K562 (cell line): ENCODE data around the gene NTRK1. TPM values are rescaled to one million over a fixed set of nuclear protein-coding genes. Genes with fewer than 3 reads are reported as not detected.
A peak's percentile ranks its signal among the peaks of the same experiment; 100 is the strongest.

Experiments used
- ATAC-seq: fragments of 200-7000 bp; cut with Tn5 transposase; 3 replicates; pipeline ENCODE4 v1.9.1; 2020; ENCODE audit warnings: moderate library complexity
- BruUV-seq: library from RNA; stranded (reverse); fragments of 400-500 nt; replicated peaks from 2 replicates; lab custom pipeline; 2021; lab: Mats Ljungman, UMichigan
- CTCF ChIA-PET: fragments of 300-600 bp; formaldehyde crosslinking; extraction: SDS; loops from one replicate; lab custom pipeline; 2021; ENCODE audit warnings: low intra/inter-chr PET ratio; lab: Yijun Ruan, JAX
- POLR2A ChIA-PET: fragments of 300-600, 350-650 bp; sonication (Branson Sonifier 250); formaldehyde crosslinking; extraction: SDS; loops from one replicate; lab custom pipeline; 2021; ENCODE audit warnings: antibody characterized with exemption, inconsistent platforms; lab: Yijun Ruan, JAX
- DNase-seq, 4 experiments: peaks; one replicate each; pipeline versions ENCODE4 v3.0.0 to v3.0.0-alpha.2; 2011 to 2018; ENCODE audit warnings: low spot score in 3 of 4, mixed read lengths in 3 of 4; ENCODE audit errors: extremely low read depth in 1 of 4
- FAIRE-seq: peaks from 2 replicates; lab custom pipeline; 2011; peaks lifted over from hg19 to GRCh38; lab: Jason Lieb, UNC
- H2AFZ ChIP-seq: 2 replicates; pipeline ENCODE4 v1.6.0; 2011; ENCODE audit warnings: low read depth, low read length, control low read depth, inconsistent platforms
- H3K27ac ChIP-seq: fragments of 200-600 bp; 3 replicates; pipeline ENCODE4 v1.8.0; 2011; ENCODE audit warnings: low read depth, mild to moderate bottlenecking, control low read depth, inconsistent platforms, low read length, moderate library complexity, mixed read lengths; ENCODE audit errors: extremely low read depth
- H3K27me3 ChIP-seq, 2 experiments: fragments of 300-600 bp in 1 of 2; 2 replicates in 1 of 2; 3 replicates in 1 of 2; pipeline versions ENCODE4 v1.6.0 to v1.8.0; 2011; ENCODE audit warnings: inconsistent platforms in 2 of 2, low read length in 2 of 2, mild to moderate bottlenecking in 1 of 2, mixed read lengths in 1 of 2, moderate library complexity in 1 of 2; ENCODE audit not compliant: control insufficient read depth in 2 of 2, insufficient read depth in 2 of 2
- H3K36me3 ChIP-seq: fragments of 300-600 bp; 3 replicates; pipeline ENCODE4 v1.8.0; 2011; ENCODE audit warnings: mild to moderate bottlenecking, low read length, inconsistent platforms; ENCODE audit not compliant: control insufficient read depth, insufficient read depth
- H3K4me1 ChIP-seq, 2 experiments: fragments of 200-600 bp in 1 of 2; replicated peaks in 1 of 2; 2 replicates in 1 of 2; 3 replicates in 1 of 2; pipeline versions ENCODE4 v1.5.1 to v1.8.0; 2011; ENCODE audit warnings: inconsistent platforms in 2 of 2, low read length in 2 of 2, mild to moderate bottlenecking in 1 of 2, mixed read lengths in 1 of 2, moderate library complexity in 1 of 2; ENCODE audit not compliant: control insufficient read depth in 2 of 2, insufficient read depth in 2 of 2
- H3K4me2 ChIP-seq: 2 replicates; pipeline ENCODE4 v1.6.1; 2011; ENCODE audit warnings: low read length, control low read depth, inconsistent platforms, mixed read lengths; ENCODE audit not compliant: insufficient read depth
- H3K4me3 ChIP-seq: fragments of 200-600 bp; sonication (generic), shearing (Covaris generic); 2 replicates; pipeline ENCODE4 v1.5.1; 2016; ENCODE audit warnings: control low read depth, inconsistent platforms
- H3K79me2 ChIP-seq: fragments of 200-600 bp; 3 replicates; pipeline ENCODE4 v1.8.0; 2011; ENCODE audit warnings: low read length, inconsistent platforms; ENCODE audit not compliant: control insufficient read depth, insufficient read depth
- H3K9ac ChIP-seq, 2 experiments: 2 replicates each; pipeline versions ENCODE4 v1.6.0 to v1.6.1; 2011; ENCODE audit warnings: low read depth in 2 of 2, low read length in 2 of 2, control low read depth in 1 of 2, inconsistent platforms in 1 of 2, mild to moderate bottlenecking in 1 of 2, mixed read lengths in 1 of 2; ENCODE audit not compliant: insufficient read depth in 1 of 2
- H3K9me1 ChIP-seq: one replicate; pipeline ENCODE4 v1.6.0; 2011; ENCODE audit warnings: inconsistent platforms, mild to moderate bottlenecking, low read length, moderate library complexity; ENCODE audit not compliant: control insufficient read depth, insufficient read depth
- H3K9me3 ChIP-seq: replicated peaks from 2 replicates; pipeline ENCODE4 v1.5.1; 2011; ENCODE audit warnings: low read depth, low read length, inconsistent platforms; ENCODE audit not compliant: control insufficient read depth, insufficient read depth
- H4K20me1 ChIP-seq: replicated peaks from 2 replicates; pipeline ENCODE4 v1.6.1; 2011; ENCODE audit warnings: low read length, inconsistent platforms, mixed read lengths; ENCODE audit not compliant: control insufficient read depth, insufficient read depth
- CBFA2T2 ChIP-seq: fragments of 450-650 bp; conservative IDR thresholded peaks from 2 replicates; pipeline ENCODE4 v1.6.1; 2017; ENCODE audit warnings: mild to moderate bottlenecking
- ELF2 ChIP-seq: fragments of 250-450 bp; sonication (Bioruptor Pico); IDR thresholded peaks from 2 replicates; pipeline ENCODE4 v1.5.0; 2021; ENCODE audit warnings: mild to moderate bottlenecking
- NR2C2 ChIP-seq, 2 experiments: fragments of 200-800 bp in 1 of 2; sonication (Bioruptor generic) in 1 of 2; sonication (generic) in 1 of 2; formaldehyde crosslinking in 1 of 2; IDR thresholded peaks; 2 replicates each; pipeline versions ENCODE4 v1.6.1 to v1.8.0; 2016 to 2022; ENCODE audit warnings: mild to moderate bottlenecking in 1 of 2, missing compliant biosample characterization in 1 of 2, missing genetic modification characterization in 1 of 2, missing genetic modification reagents in 1 of 2
- RAD51 ChIP-seq: fragments of 450-650 bp; IDR thresholded peaks from 2 replicates; pipeline ENCODE4 v1.7.1; 2016; ENCODE audit warnings: low read depth, mild to moderate bottlenecking, borderline replicate concordance
- RBBP5 ChIP-seq: fragments of 200-600 bp; sonication (generic); IDR thresholded peaks from 2 replicates; pipeline ENCODE4 v1.6.1; 2012; ENCODE audit warnings: borderline replicate concordance, mild to moderate bottlenecking, low read length, control low read depth, inconsistent platforms; ENCODE audit not compliant: insufficient read depth, poor library complexity, severe bottlenecking
- WHSC1 ChIP-seq: IDR thresholded peaks from one replicate; pipeline ENCODE4 v1.6.1; 2012; ENCODE audit warnings: low read length, control low read depth, inconsistent platforms
- ZFX ChIP-seq: sonication (generic); formaldehyde crosslinking; IDR thresholded peaks from 2 replicates; pipeline ENCODE4 v1.8.0; 2022; ENCODE audit warnings: mild to moderate bottlenecking, missing genetic modification reagents, moderate library complexity
- WGBS: fragments of 100-300 bp; shearing (Covaris generic); methylation state at CpG from one replicate; pipeline ENCODE4 v1.1.6; 2016; ENCODE audit warnings: low coverage, mixed read lengths; ENCODE audit not compliant: insufficient coverage; ENCODE audit errors: missing lambda C conversion rate; 5-methylcytosine and 5-hydroxymethylcytosine counted together
- in situ Hi-C: fragments of 300-500 bp; cut with MboI; formaldehyde crosslinking; loops from 4 replicates; pipeline ENCODE4 v1.15.0; 2018; ENCODE audit warnings: inconsistent platforms, mixed read lengths
- intact Hi-C: fragments of 100-400 bp; cut with micrococcal nuclease; formaldehyde crosslinking; loops from 2 replicates; pipeline ENCODE4 v1.14.2; 2022
- polyA plus RNA-seq, 8 experiments: library from polyadenylated mRNA; depleted of rRNA in 4 of 8; stranded (reverse) in 5 of 8; unstranded in 3 of 8; fragments of >200 nt; fragmentation: Nextera tagmentation in 2 of 8; fragmentation: Illumina TruSeq in 1 of 8; extraction: Ambion mirVana in 2 of 8; extraction: Trizol in 1 of 8; gene quantifications; 2 replicates each; pipeline versions ENCODE4 v1.2.1 to v1.2.3, GENCODE V29; 2011 to 2014; ENCODE audit warnings: inconsistent platforms in 1 of 8, missing spikeins in 1 of 8
- total RNA-seq, 7 experiments: library from RNA; depleted of rRNA in 6 of 7; stranded (reverse); fragments of >200 nt in 6 of 7; fragmentation: Illumina TruSeq in 2 of 7; extraction: Trizol in 2 of 7; gene quantifications; 2 replicates each; pipeline versions ENCODE4 v1.2.1 to v1.2.3, GENCODE V29; 2011 to 2021; ENCODE audit warnings: low replicate concordance in 1 of 7
- TF ChIP-seq, protein P1 (sequence below): fragments of 250-450 bp; sonication (Bioruptor Pico); IDR thresholded peaks from 2 replicates; pipeline ENCODE4 v1.4.0; 2020; ENCODE audit warnings: mild to moderate bottlenecking, moderate library complexity
- TF ChIP-seq, protein P2 (sequence below): fragments of 450-650 bp; IDR thresholded peaks from 2 replicates; pipeline ENCODE4 v1.6.1; 2016; ENCODE audit warnings: mild to moderate bottlenecking
- TF ChIP-seq, protein P3 (sequence below): sonication (generic); formaldehyde crosslinking; IDR thresholded peaks from 2 replicates; pipeline ENCODE4 v1.8.1; 2023; ENCODE audit warnings: mild to moderate bottlenecking, missing genetic modification reagents

The NTRK1 gene
- total and polyA plus RNA-seq, 9 of the 15 experiments (the other 6 are each of a cell fraction or from before 2014, with no cell fraction given): 0.46 to 30.0 (median 7.9) TPM

DNA sequence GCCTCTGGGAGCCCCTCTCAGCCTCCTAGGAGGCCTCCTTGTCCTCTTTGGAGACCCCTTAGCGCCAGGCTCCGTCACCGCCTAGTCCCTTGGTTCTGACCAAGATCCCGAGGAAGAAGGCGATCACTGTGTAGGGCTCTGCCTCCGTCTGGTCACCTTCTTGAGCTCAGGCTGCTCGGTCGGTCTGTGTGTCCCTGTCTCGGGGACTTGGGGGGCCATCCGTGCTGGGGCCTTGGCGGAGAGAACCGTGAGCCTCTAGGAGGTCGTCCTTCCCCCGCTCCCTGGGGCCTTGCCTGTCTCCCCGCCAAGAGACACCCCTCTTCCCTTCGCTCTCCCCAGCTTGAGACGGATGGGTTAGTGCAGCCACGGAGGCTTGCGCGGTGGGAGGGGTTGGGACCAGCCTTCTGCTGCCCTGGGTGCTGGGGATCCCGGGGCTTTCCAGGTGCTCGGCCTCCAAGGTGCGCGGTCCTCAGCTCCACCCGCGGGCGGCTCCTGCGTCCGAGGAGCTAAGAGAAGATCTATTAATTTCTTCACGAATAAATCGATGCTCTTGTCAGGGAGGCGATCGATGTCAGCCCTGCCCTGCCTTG is 1.0 kb upstream of the NTRK1 start:
- Histone ChIP-seq H3K27ac (no peak overlapping the region), H3K4me2 (peak overlapping the region; percentile 90), H3K36me3 (no peaks in the 10 kb centered on the region), H3K4me3 (peak overlapping the region; percentile 34), H3K27me3 (no peaks in the 10 kb centered on the region), H3K9me3 (no peaks in the 10 kb centered on the region), H3K9ac (peak overlapping the region; percentile 30 to 78; a peak in 3 of 4 replicates), H2AFZ (peak overlapping the region; percentile 86), H4K20me1 (no peaks in the 10 kb centered on the region), H3K9me1 (no peaks in the 10 kb centered on the region), H3K4me1 (peaks cover 70 to 76% of the 10 kb centered on the region in 2 experiments), H3K79me2 (peaks cover 27% of the 10 kb centered on the region; the same call in 2 of the 3 replicates)
- no peak for DNase-seq
- no peak for FAIRE-seq
- ATAC-seq: peak; percentile 41
- intact Hi-C loops: loop anchor here (1.0 to 5.0 kb wide), 5 partner anchors 20 to 172 kb away; no protein-coding TSS in a partner anchor
- BruUV-seq: no TSS peak
- in situ Hi-C loops: loop anchor here (5.0 kb wide), 2 partner anchors 57 to 132 kb away; partner anchors contain the start of genes ISG20L2 and METTL25B
- ChIA-PET POLR2A (interaction anchor here (0.5 to 2.3 kb wide), 18 partner anchors 9 to 507 kb away, joined by 3 to 17 read pairs (median 4); partner anchors contain the start of genes HDGF, ISG20L2 and METTL25B), CTCF (interaction anchor here (1.6 to 3.3 kb wide), 5 partner anchors 21 to 171 kb away, joined by 5 to 31 read pairs (median 18); no protein-coding TSS in a partner anchor)
- WGBS: 15% methylated on average over 27 of the region's 33 CpGs
- TF ChIP-seq, protein P1, sequence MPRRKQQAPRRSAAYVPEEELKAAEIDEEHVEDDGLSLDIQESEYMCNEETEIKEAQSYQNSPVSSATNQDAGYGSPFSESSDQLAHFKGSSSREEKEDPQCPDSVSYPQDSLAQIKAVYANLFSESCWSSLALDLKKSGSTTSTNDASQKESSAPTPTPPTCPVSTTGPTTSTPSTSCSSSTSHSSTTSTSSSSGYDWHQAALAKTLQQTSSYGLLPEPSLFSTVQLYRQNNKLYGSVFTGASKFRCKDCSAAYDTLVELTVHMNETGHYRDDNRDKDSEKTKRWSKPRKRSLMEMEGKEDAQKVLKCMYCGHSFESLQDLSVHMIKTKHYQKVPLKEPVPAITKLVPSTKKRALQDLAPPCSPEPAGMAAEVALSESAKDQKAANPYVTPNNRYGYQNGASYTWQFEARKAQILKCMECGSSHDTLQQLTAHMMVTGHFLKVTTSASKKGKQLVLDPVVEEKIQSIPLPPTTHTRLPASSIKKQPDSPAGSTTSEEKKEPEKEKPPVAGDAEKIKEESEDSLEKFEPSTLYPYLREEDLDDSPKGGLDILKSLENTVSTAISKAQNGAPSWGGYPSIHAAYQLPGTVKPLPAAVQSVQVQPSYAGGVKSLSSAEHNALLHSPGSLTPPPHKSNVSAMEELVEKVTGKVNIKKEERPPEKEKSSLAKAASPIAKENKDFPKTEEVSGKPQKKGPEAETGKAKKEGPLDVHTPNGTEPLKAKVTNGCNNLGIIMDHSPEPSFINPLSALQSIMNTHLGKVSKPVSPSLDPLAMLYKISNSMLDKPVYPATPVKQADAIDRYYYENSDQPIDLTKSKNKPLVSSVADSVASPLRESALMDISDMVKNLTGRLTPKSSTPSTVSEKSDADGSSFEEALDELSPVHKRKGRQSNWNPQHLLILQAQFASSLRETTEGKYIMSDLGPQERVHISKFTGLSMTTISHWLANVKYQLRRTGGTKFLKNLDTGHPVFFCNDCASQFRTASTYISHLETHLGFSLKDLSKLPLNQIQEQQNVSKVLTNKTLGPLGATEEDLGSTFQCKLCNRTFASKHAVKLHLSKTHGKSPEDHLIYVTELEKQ: no peak
- no peak for TF ChIP-seq WHSC1
- TF ChIP-seq, protein P2, sequence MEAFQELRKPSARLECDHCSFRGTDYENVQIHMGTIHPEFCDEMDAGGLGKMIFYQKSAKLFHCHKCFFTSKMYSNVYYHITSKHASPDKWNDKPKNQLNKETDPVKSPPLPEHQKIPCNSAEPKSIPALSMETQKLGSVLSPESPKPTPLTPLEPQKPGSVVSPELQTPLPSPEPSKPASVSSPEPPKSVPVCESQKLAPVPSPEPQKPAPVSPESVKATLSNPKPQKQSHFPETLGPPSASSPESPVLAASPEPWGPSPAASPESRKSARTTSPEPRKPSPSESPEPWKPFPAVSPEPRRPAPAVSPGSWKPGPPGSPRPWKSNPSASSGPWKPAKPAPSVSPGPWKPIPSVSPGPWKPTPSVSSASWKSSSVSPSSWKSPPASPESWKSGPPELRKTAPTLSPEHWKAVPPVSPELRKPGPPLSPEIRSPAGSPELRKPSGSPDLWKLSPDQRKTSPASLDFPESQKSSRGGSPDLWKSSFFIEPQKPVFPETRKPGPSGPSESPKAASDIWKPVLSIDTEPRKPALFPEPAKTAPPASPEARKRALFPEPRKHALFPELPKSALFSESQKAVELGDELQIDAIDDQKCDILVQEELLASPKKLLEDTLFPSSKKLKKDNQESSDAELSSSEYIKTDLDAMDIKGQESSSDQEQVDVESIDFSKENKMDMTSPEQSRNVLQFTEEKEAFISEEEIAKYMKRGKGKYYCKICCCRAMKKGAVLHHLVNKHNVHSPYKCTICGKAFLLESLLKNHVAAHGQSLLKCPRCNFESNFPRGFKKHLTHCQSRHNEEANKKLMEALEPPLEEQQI: no peak
- TF ChIP-seq, protein P3, sequence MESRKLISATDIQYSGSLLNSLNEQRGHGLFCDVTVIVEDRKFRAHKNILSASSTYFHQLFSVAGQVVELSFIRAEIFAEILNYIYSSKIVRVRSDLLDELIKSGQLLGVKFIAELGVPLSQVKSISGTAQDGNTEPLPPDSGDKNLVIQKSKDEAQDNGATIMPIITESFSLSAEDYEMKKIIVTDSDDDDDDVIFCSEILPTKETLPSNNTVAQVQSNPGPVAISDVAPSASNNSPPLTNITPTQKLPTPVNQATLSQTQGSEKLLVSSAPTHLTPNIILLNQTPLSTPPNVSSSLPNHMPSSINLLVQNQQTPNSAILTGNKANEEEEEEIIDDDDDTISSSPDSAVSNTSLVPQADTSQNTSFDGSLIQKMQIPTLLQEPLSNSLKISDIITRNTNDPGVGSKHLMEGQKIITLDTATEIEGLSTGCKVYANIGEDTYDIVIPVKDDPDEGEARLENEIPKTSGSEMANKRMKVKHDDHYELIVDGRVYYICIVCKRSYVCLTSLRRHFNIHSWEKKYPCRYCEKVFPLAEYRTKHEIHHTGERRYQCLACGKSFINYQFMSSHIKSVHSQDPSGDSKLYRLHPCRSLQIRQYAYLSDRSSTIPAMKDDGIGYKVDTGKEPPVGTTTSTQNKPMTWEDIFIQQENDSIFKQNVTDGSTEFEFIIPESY (CRISPR knock-in tag): no peak
- 0 out of 2 replicates have a peak, but pooled peaks have one; percentile 35 for TF ChIP-seq NR2C2 (CRISPR knock-in tag; IDR thresholded peaks at IDR 0.05)
- no peak for TF ChIP-seq NR2C2 (tag; IDR thresholded peaks at IDR 0.05)
- no peak for TF ChIP-seq ELF2 (CRISPR knock-in tag)
- peak; percentile 24 for TF ChIP-seq RBBP5
- no peak for TF ChIP-seq RAD51
- TF ChIP-seq CBFA2T2: no peak
- TF ChIP-seq ZFX (CRISPR knock-in tag): peak; percentile 44
